SH-SY5Y (cell line): ENCODE measurements around the gene AIP.

Source experiments
- GATA2 ChIP-seq: IDR thresholded peaks from 2 replicates; pipeline ENCODE4 v1.6.1; 2011; ENCODE audit warnings: mild to moderate bottlenecking, low read depth, low read length
- GATA3 ChIP-seq: IDR thresholded peaks from 2 replicates; pipeline ENCODE4 v1.6.1; 2011; ENCODE audit warnings: low read depth, mild to moderate bottlenecking, low read length, moderate library complexity

The AIP gene

DNA sequence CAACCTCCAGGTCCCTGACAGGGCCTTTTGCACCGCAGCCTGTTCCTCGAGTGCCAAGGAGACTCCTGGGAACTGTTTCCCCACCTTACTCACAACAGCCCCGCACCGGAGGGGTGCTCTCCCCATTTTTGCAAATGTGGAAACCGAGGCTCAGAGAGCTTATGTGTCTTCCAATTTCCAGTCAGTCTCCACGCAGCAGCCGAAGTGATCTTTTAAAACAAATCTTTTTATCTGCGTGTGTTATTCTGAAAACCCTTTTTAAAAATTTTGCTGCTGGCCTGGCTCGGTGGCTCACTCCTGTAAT is 13.4 kb upstream of the AIP start:
- TF ChIP-seq GATA3 (no peak), GATA2 (no peak)

GRCh38 chr11:67470337-67471002 is 12.4 kb upstream of the AIP start:
- TF ChIP-seq GATA3 (no peak), GATA2 (no peak)

DNA sequence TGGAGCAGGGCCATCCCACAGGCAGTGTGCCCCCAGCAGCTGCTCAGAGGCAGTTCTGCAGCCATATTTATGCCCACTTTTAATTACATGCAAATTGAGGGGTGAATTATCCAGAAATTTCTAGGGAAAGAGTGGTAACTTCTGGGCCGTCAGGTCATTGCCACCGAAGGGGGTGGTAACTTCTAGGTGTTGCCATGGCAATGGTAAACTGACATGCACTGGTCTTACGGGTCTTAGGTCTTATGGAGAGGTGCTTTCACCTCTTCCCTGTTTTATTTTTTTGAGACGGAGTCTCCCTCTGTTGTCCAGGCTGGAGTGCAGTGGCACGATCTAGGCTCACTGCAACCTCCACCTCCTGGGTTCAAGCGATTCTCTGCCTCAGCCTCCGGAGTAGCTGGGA is 9.9 kb upstream of the AIP start:
- TF ChIP-seq GATA2 (no peak), GATA3 (no peak)

- TF ChIP-seq GATA3 = no peak
- no peak for TF ChIP-seq GATA2
These were observed 475 bp upstream of the AIP start for GRCh38 chr11:67482275-67482826.

DNA sequence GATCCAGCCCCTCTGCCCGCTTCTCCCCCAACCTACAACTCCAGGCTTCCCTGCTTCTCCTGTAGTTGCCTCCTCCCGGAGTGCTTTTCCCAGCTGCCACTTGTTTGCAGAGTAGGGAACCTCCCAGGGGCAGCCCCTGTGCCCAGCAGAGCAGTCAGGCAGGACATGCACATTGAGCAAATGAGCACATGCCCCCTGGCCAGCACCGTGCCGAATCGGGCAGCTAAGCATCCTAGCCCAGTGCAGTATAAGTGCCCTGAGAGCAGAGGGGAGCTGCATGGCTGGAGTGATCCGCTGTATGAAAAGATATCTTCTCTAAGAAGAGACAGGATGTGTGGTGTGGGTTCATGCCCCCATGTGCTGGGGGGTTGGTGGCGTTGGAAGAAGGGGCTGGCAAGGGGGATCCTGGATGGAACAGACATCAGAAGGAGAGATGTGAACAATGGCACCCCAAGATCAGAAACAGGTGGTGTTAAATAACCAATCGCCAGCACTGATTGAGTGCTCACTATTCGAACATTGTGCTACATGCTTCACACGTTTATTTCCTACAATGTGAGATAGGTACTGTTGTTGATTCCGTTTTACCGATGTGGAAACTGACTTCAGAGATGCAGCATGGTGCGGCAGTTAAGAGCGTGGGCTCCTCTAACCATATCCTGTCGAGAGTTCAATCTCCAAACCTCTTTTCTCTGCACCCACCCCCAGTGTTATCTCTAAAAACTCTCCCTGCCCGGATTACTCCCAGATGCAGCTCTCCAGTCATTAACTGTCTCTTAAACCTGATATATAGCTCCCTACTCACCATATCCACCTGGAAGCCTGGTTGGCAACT is 1.2 kb downstream of the AIP start:
- TF ChIP-seq GATA2 = no peak
- TF ChIP-seq GATA3 = no peak

DNA sequence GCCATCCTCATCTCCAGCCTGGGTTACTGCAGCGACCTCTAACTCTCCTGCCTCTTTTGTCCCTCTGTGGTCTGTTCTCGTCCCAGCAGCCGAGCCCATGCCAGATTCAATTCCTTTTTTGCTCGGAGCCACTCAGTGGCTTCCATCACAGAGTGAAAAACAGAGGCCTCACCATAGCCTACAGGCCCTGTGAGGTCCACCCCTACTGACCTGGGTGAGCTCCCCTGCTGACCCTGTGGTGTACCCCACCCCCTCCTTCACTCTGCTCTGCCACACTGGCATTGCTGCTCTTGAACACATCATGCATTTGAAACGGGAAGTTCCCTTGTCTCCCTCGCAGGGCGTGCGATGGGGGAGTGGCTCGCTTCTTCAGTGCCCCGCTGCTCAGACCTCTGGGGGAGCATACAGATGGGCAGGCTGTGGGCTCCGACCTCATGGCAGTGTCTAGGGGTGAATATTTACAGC is 2.1 kb downstream of the AIP start:
- TF ChIP-seq GATA2 = no peak

DNA sequence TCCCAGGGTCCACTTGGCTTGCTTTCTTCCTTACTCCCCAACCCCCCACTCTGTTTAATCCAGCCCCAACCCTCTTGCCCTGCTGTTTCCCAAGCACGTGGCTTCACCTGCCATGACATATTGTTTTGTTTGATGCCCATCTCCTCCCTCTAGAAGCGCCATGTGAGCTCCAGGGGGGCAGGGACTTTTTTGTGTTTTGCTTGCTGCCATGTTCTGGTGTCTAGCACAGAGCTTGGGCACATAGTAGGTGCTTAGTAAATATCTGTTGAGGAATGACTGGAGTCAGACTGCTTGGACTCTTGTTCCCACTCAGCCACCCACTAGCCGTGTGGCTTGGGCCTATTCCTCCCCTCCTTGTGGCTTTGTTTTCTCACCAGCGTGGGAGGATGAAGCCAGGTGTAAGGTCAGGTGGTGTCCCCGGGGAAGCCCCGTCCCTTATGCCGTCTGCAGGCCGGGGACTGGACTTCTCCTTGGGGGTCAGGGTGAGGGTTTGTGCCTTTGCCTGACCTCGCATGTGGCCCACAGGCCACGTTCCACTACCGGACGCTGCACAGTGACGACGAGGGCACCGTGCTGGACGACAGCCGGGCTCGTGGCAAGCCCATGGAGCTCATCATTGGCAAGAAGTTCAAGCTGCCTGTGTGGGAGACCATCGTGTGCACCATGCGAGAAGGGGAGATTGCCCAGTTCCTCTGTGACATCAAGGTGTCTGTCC is 3.8 kb downstream of the AIP start:
- TF ChIP-seq GATA2 = no peak
- no peak for TF ChIP-seq GATA3

- TF ChIP-seq GATA3 (no peak), GATA2 (no peak)
These were observed 6.5 kb downstream of the AIP start for GRCh38 chr11:67489203-67489884.

DNA sequence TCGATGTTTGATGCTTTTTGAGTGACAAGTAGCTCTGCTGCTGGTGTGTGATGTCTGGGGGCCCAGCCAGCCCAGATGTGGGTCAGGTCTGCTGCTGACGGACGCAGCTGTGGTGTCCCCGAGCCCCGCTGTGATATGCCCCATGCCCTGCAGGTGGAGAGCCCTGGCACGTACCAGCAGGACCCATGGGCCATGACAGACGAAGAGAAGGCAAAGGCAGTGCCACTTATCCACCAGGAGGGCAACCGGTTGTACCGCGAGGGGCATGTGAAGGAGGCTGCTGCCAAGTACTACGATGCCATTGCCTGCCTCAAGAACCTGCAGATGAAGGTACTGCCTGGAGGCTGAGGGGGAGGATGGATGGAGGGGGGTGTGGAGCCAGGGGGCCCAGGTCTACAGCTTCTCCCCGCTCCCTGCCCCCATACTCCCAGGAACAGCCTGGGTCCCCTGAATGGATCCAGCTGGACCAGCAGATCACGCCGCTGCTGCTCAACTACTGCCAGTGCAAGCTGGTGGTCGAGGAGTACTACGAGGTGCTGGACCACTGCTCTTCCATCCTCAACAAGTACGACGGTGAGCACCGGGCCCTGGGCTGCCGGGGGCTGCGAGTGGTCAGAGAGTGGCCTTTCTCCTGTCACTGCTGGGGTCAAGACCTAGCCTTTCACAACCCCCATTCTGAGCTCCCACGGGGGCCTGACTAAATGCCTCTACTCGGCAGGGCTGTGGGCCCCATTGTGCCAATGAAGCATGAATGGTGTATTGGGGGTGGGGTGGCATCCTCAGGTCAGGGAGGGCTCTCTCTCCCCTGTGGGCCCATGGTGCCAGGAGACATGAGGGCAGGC is 7.3 kb downstream of the AIP start:
- TF ChIP-seq GATA3 (no peak), GATA2 (no peak)

GRCh38 chr11:67490727-67491065 is 7.9 kb downstream of the AIP start:
- TF ChIP-seq GATA3 = no peak
- no peak for TF ChIP-seq GATA2

DNA sequence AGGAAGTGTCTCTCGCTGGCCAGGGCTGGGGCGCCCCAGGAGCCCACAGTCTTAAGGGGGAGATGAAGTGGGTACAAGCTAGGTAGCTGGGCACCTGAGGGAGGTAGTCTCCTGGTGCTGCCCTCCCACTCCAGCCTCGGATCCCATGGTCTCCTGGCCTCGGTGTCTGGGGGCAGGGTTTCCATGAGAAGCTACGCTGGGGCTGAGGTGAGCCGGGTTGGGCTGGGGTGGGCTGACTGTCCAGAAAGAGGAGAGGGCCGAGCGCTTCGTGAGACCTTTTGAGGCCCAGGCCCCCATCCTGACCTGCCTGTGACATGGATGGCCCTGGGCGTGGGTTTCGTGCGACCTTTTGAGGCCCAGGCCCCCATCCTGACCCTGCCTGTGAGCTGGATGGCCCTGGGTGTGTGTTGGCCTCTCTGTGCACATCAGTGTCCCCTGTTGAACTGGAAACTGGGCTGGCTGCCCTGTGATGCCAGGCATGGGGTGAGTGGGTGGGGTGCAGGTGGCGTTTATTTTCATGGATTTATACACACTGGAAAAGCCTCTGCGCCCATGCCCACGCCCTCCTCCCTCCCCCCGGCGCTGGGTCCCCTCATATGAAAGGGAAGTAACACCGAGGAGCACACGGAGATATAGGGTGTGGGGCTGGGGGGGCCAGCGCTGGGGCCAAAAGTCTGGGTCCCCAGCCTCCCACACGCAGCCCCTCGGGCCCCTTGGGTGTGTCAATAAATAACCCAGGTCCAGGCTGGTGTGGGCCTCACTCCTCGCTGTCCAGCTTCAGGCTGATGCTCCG is 8.6 kb downstream of the AIP start:
- TF ChIP-seq GATA3 (no peak), GATA2 (no peak)

DNA sequence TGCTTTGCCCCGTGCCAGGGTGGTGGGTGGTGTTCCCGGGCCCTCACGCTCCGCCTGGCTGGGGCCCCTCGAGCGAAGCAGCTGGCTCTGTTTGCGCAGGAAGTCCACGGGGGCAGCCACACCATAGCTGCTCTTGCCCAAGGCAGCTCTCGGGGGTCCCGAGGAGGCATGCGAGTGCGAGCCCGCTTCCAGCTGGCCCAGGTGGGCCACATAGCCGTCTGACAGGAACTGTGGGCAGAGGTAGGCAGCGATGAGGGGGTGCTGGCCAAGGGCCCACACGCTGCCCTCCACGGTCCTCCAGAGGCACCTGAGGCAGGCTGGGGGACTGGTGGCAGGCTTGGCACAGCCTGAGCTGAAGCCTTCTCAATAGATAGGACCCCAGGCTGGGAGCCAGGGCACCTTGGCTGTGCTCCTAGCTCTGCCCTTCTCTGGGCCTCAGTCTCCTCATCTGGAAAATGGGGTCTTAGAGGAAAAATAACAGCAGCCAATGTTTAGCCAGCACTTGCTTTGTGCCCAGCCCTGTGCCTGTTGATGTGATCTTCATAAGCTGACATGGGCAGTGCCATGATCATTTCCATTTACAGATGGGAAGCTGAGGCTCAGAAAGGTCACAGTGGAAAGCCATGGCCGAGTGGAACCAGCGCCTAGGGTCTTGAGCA is 9.4 kb downstream of the AIP start:
- TF ChIP-seq GATA2 = no peak
